ENCODE data around the gene KIF5A.

KIF5A gene

GRCh38 chr12:57541717-57542116 is 8.1 kb upstream of the KIF5A start:
- Histone ChIP-seq H3K9me3 (ENCODE audit: control insufficient read depth, low read length) (no peaks in the 10 kb centered on the region), H3K27me3 (replicated peaks; ENCODE audit: control insufficient read depth, insufficient read depth, low read length) (no peaks in the 10 kb centered on the region), H3K36me3 (ENCODE audit: control insufficient read depth, insufficient read depth, low read length, severe bottlenecking) (peaks cover 41% of the 10 kb centered on the region), H3K9ac (ENCODE audit: low read length) (no peak overlapping the region), H3K4me3 (ENCODE audit: low read length) (no peak overlapping the region), H3K4me1 (ENCODE audit: control insufficient read depth, insufficient read depth, low read length) (peaks cover 20% of the 10 kb centered on the region)
- DNase-seq (ENCODE audit: low read depth) = no peak

- H3K36me3 ChIP-seq (ENCODE audit: control insufficient read depth, insufficient read depth, low read length, severe bottlenecking) = peaks cover 32% of the 10 kb centered on the region
- peaks cover 27% of the 10 kb centered on the region for H3K4me1 ChIP-seq (ENCODE audit: control insufficient read depth, insufficient read depth, low read length)
- no peaks in the 10 kb centered on the region for H3K9me3 ChIP-seq (ENCODE audit: control insufficient read depth, low read length)
- H3K9ac ChIP-seq (ENCODE audit: low read length) = no peak overlapping the region
- H3K27me3 ChIP-seq (replicated peaks; ENCODE audit: control insufficient read depth, insufficient read depth, low read length) = peaks cover 4% of the 10 kb centered on the region
- DNase-seq (ENCODE audit: low read depth) = no peak
- no peak overlapping the region for H3K4me3 ChIP-seq (ENCODE audit: low read length)
Observed at GRCh38 chr12:57543581-57543980, 6.3 kb upstream of the KIF5A start.

DNA sequence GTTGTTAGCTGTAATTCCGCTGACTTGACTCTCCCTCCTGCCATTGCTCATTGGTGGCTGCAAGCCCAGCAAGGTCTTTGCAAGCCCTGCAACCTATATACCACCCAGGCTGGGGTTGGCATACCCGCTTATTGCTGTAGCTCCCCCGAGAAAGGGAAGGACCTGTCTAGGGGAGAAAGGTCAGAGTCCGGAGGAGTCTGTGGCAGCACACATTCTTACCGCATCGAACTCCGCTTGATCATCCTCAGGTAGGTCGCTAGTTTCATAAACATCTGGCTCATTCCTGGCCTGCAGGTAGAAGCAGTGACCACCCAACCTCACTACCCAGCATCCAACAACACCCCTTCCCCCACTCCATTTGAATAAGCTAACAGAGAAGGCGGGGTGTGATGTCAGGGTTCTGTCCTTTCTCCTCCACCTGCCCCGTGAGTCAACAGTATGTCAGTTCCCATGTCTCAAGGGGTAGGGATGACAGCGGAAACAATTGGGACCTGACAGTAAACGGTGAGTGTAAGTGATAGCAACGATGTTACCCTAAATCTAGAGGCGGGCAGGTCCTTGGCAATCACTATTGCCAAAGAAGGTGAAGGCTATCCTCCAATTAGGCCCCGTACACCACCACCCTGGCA is 3.9 kb upstream of the KIF5A start:
- peaks cover 26% of the 10 kb centered on the region for H3K4me1 ChIP-seq (ENCODE audit: control insufficient read depth, insufficient read depth, low read length)
- H3K9ac ChIP-seq (ENCODE audit: low read length) = peak overlapping the region; percentile 97
- H3K27me3 ChIP-seq (replicated peaks; ENCODE audit: control insufficient read depth, insufficient read depth, low read length) = peaks cover 27% of the 10 kb centered on the region
- H3K9me3 ChIP-seq (ENCODE audit: control insufficient read depth, low read length) = no peaks in the 10 kb centered on the region
- DNase-seq (ENCODE audit: low read depth) = no peak
- H3K36me3 ChIP-seq (ENCODE audit: control insufficient read depth, insufficient read depth, low read length, severe bottlenecking) = peaks cover 14% of the 10 kb centered on the region
- peak overlapping the region; percentile 98 for H3K4me3 ChIP-seq (ENCODE audit: low read length)

DNA sequence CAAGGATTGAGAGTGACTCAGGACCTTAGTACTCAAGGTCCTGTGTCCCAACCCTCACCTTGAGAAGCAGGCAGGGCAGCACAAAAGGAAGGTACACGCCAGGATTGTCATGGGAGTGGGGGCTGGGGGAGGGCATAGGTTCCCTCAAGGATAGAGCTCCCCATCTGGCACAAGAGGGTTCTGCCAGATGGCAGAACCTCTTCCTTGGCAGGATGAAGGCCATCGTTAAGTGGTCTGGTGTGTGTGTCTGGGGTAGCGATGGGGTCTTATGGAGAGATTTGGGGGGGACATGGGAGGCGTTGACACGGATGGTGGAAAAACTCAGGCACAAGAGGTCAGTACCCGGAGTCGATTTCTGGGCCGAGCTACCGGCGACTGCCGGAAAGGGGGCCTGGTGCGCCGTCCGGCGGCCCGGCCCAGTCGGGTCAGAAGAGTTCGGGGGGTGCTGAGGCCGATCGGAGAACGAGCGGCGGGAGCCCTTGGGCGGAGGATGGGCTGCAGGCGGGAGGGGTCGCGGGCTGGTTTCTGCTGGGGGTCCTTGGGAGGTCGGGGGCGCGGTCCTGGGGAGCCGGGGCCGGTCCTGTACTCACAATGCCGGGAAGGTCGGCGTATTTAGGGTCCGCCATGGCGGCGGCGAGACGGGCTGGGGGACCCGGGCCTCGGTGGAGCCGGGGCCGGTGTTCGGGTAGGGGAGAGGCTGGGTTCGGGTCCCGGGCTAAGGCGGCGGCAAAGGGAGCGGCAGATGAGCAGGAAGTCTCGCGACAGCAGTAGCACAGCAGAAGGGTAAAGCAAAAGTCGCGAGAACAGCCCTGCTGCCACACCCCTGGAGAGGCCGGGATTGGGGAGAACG is 3.2 kb upstream of the KIF5A start, which contains the start of gene DCTN2:
TSS of gene DCTN2 (minus strand) at position 755 of the 850 bp plus-strand sequence. CDS start at position 626, 129 bp downstream.
- peaks cover 7% of the 10 kb centered on the region for H3K36me3 ChIP-seq (ENCODE audit: control insufficient read depth, insufficient read depth, low read length, severe bottlenecking)
- peak; percentile 99 for DNase-seq (ENCODE audit: low read depth)
- peak within 1 kb of the TSS; percentile 98 for H3K4me3 ChIP-seq (ENCODE audit: low read length)
- peaks cover 24% of the 10 kb centered on the region for H3K4me1 ChIP-seq (ENCODE audit: control insufficient read depth, insufficient read depth, low read length)
- H3K9ac ChIP-seq (ENCODE audit: low read length) = peak within 1 kb of the TSS; percentile 97
- no peaks in the 10 kb centered on the region for H3K9me3 ChIP-seq (ENCODE audit: control insufficient read depth, low read length)
- H3K27me3 ChIP-seq (replicated peaks; ENCODE audit: control insufficient read depth, insufficient read depth, low read length) = peaks cover 35% of the 10 kb centered on the region

DNA sequence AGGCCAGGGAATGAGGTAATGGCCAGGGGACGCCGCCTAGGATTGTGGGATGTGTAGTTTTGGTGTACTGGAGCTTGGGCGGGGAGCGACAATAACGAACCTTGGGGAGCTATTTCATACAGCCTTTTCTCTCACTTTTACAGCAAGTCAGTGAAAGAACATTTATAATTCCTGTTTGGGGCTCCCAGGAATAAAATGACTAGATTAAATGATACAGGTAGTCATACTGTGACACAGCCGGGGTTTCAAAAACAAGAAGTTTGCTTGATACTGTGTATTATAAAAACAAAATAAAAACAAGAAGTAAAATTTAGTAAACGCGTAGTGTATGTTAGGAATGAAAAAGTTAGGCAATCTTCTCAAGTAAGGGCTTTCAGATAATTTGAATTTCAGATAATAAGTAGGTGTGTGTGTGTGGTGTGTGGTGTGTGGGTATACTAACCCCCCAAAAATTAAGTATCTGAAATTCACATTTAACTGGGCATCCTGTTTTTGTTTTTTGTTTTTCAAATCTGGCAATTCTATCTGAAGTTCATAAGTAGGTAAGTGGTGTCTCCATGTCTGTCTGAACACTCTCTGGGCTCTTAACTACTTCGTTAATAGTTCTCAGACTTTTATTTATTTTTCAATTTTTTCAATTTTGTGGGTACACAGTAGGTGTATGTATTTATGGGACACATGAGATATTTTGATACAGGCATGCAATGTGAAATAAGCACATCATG is 2.4 kb upstream of the KIF5A start:
- Histone ChIP-seq H3K4me1 (ENCODE audit: control insufficient read depth, insufficient read depth, low read length) (peaks cover 24% of the 10 kb centered on the region), H3K9me3 (ENCODE audit: control insufficient read depth, low read length) (no peaks in the 10 kb centered on the region), H3K27me3 (replicated peaks; ENCODE audit: control insufficient read depth, insufficient read depth, low read length) (peaks cover 39% of the 10 kb centered on the region), H3K4me3 (ENCODE audit: low read length) (peak overlapping the region; percentile 98), H3K9ac (ENCODE audit: low read length) (peak overlapping the region; percentile 97), H3K36me3 (ENCODE audit: control insufficient read depth, insufficient read depth, low read length, severe bottlenecking) (peaks cover under 1% of the 10 kb centered on the region)
- no peak for DNase-seq (ENCODE audit: low read depth)

DNA sequence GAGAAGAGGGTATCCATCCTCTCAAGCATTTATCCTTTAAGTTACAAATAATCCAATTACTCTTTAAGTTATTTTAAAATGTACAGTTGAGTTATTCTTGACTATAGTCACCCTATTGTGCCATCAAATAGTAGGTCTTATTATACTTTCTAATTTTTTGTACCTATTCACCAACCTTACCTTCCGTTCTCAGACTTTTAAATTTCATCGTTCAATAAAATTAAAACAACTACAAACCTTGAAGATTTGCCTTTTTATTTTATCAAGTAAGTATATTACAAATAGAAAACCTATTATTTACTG is 1.9 kb upstream of the KIF5A start:
- no peak for DNase-seq (ENCODE audit: low read depth)
- Histone ChIP-seq H3K4me1 (ENCODE audit: control insufficient read depth, insufficient read depth, low read length) (peaks cover 27% of the 10 kb centered on the region), H3K9ac (ENCODE audit: low read length) (no peak overlapping the region), H3K27me3 (replicated peaks; ENCODE audit: control insufficient read depth, insufficient read depth, low read length) (peaks cover 39% of the 10 kb centered on the region), H3K9me3 (ENCODE audit: control insufficient read depth, low read length) (no peaks in the 10 kb centered on the region), H3K36me3 (ENCODE audit: control insufficient read depth, insufficient read depth, low read length, severe bottlenecking) (no peaks in the 10 kb centered on the region), H3K4me3 (ENCODE audit: low read length) (no peak overlapping the region)

DNA sequence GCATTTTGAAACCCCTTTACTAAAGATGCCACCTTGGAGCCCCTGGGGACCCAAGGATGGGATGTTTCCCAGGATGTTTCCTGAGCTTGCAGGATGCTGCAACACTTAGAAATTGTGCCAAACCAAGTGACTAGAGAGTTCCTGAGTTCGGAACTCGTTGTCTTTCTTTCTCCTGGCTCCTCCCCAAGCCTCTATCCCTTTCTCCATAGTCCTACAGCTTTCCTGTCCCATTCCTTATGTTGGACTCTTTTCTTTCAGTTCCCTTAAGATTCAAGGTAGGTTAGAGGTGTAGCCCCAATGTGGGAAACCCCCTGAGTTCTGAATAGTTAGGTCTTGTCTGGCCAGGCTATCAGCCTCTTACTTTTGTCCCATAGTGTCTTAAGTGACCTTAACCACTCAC is 1.4 kb upstream of the KIF5A start:
- H3K36me3 ChIP-seq (ENCODE audit: control insufficient read depth, insufficient read depth, low read length, severe bottlenecking) = no peaks in the 10 kb centered on the region
- no peaks in the 10 kb centered on the region for H3K9me3 ChIP-seq (ENCODE audit: control insufficient read depth, low read length)
- H3K4me3 ChIP-seq (ENCODE audit: low read length) = no peak overlapping the region
- DNase-seq (ENCODE audit: low read depth) = no peak
- no peak overlapping the region for H3K9ac ChIP-seq (ENCODE audit: low read length)
- H3K27me3 ChIP-seq (replicated peaks; ENCODE audit: control insufficient read depth, insufficient read depth, low read length) = peaks cover 39% of the 10 kb centered on the region
- H3K4me1 ChIP-seq (ENCODE audit: control insufficient read depth, insufficient read depth, low read length) = peaks cover 28% of the 10 kb centered on the region

GRCh38 chr12:57549203-57549908 is 488 bp upstream of the KIF5A start:
- H3K4me1 ChIP-seq (ENCODE audit: control insufficient read depth, insufficient read depth, low read length) = peaks cover 23% of the 10 kb centered on the region
- H3K36me3 ChIP-seq (ENCODE audit: control insufficient read depth, insufficient read depth, low read length, severe bottlenecking) = no peaks in the 10 kb centered on the region
- no peak overlapping the region for H3K9ac ChIP-seq (ENCODE audit: low read length)
- H3K27me3 ChIP-seq (replicated peaks; ENCODE audit: control insufficient read depth, insufficient read depth, low read length) = peaks cover 44% of the 10 kb centered on the region
- no peak overlapping the region for H3K4me3 ChIP-seq (ENCODE audit: low read length)
- no peak for DNase-seq (ENCODE audit: low read depth)
- no peaks in the 10 kb centered on the region for H3K9me3 ChIP-seq (ENCODE audit: control insufficient read depth, low read length)

DNA sequence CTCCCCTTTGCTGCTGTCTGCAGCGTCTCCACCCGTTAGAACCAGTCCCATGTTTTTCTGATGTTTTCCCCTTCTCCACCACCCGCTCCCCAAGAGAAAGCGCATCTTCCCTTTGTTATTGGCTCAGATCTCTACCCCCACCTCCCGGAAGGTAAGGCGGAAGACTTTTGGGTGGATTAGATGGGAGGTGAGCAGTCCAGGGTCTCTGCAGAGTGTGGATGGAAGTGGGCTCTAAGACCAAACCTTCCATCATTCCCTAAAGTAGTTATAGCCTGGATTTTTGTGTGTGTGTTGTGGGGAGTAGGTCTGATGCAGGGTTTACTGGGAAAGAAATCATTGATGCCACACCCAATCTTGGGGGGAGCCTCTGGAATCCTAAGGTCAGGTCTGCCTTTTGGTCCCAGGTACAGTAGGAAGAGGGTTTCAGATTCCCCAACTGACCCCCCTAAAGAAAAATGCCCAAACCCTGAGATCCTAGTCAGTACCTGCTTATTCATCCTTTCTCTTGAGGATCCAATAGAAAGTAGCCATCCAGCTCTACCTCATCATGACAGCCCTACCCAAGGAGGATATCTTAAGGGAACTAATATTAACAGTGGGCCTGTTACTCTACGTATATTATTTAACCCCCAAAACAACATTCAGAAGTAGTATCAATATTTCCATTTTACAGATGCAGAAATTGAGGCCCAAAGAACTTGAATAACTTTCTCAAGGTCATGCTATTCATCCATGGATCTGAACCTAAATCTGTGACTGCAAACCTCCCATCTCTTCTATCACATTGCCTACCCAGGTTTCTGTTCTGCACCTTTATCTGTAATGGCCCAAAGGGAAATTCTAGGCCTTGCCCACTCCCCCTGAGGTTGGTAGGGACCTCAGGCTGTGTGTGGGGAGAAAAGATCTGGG is 1.1 kb downstream of the KIF5A start:
- peaks cover 50% of the 10 kb centered on the region for H3K27me3 ChIP-seq (replicated peaks; ENCODE audit: control insufficient read depth, insufficient read depth, low read length)
- no peak for DNase-seq (ENCODE audit: low read depth)
- no peak overlapping the region for H3K4me3 ChIP-seq (ENCODE audit: low read length)

GRCh38 chr12:57551637-57552305 is 1.9 kb downstream of the KIF5A start:
- H3K36me3 ChIP-seq (ENCODE audit: control insufficient read depth, insufficient read depth, low read length, severe bottlenecking) = no peaks in the 10 kb centered on the region
- H3K4me1 ChIP-seq (ENCODE audit: control insufficient read depth, insufficient read depth, low read length) = peaks cover 12% of the 10 kb centered on the region
- peaks cover 50% of the 10 kb centered on the region for H3K27me3 ChIP-seq (replicated peaks; ENCODE audit: control insufficient read depth, insufficient read depth, low read length)
- H3K9ac ChIP-seq (ENCODE audit: low read length) = no peak overlapping the region
- no peak for DNase-seq (ENCODE audit: low read depth)
- H3K9me3 ChIP-seq (ENCODE audit: control insufficient read depth, low read length) = no peaks in the 10 kb centered on the region
- no peak overlapping the region for H3K4me3 ChIP-seq (ENCODE audit: low read length)

More for the DNA sequence above, 1.1 kb downstream of the KIF5A start:
- H3K9ac ChIP-seq (ENCODE audit: low read length) = no peak overlapping the region
- no peaks in the 10 kb centered on the region for H3K9me3 ChIP-seq (ENCODE audit: control insufficient read depth, low read length)
- no peaks in the 10 kb centered on the region for H3K36me3 ChIP-seq (ENCODE audit: control insufficient read depth, insufficient read depth, low read length, severe bottlenecking)
- peaks cover 17% of the 10 kb centered on the region for H3K4me1 ChIP-seq (ENCODE audit: control insufficient read depth, insufficient read depth, low read length)
